ENCODE results near the gene PSORS1C1.
"Not testable (repeated sequence)": the region's sequence is repeated elsewhere in the genome, so short reads cannot be mapped to it uniquely, and the experiment has no call there.

Gene PSORS1C1

DNA sequence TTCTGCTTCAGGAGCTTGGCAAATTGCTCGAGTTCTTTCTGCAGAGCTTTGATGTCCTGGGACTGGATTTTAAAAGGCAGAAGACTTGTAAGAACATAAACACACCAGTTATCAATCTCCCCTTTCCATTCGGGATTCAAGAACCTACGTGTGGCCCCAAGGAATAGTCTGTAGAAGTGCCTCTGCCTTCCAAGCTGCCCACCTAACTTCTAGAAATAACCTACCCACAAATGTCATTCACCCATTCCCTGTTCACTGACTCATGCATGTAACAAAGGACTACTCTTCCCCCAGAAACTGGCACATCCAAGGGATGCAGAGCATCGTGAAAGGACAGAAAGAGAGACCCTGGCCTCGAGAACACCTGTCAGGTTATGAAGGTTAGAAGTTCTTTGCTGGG, 51.4 kb downstream of the PSORS1C1 start:
- ChIA-PET POLR2A (interaction anchor here (1.1 kb wide), 1 partner anchor 10 kb away, joined by 6 read pairs; no protein-coding TSS in a partner anchor), CTCF (no interaction called here)
- DNase-seq (ENCODE audit: extremely low spot score): no peak
- TF ChIP-seq NFRKB (IDR thresholded peaks at IDR 0.05) (no peak), SUZ12 (IDR thresholded peaks at IDR 0.05) (no peak), HDGF (IDR thresholded peaks at IDR 0.05; ENCODE audit: borderline replicate concordance) (no peak), ARNT (IDR thresholded peaks at IDR 0.05) (no peak), TARDBP (IDR thresholded peaks at IDR 0.05) (no peak), CTBP1 (IDR thresholded peaks at IDR 0.05; ENCODE audit: borderline replicate concordance) (no peak), L3MBTL2 (conservative IDR thresholded peaks at IDR 0.05) (no peak), FOXM1 (IDR thresholded peaks at IDR 0.05; ENCODE audit: borderline replicate concordance) (no peak), PKNOX1 (IDR thresholded peaks at IDR 0.05) (no peak), SP1 (IDR thresholded peaks at IDR 0.05) (no peak), LEF1 (IDR thresholded peaks at IDR 0.05; ENCODE audit: borderline replicate concordance) (no peak)

GRCh38 chr6:31168606-31169005, 54.0 kb downstream of the PSORS1C1 start:
- CTCF ChIA-PET: no interaction called here
- TF ChIP-seq HDGF (IDR thresholded peaks at IDR 0.05; ENCODE audit: borderline replicate concordance): no peak
- TF ChIP-seq SUZ12 (IDR thresholded peaks at IDR 0.05): no peak
- TF ChIP-seq ZNF384 (IDR thresholded peaks at IDR 0.05): no peak
- no peak for TF ChIP-seq FOXA1 (IDR thresholded peaks at IDR 0.05)
- TF ChIP-seq SP1 (IDR thresholded peaks at IDR 0.05): no peak
- no peak for TF ChIP-seq TARDBP (IDR thresholded peaks at IDR 0.05)
- TF ChIP-seq FOXK2 (IDR thresholded peaks at IDR 0.05): no peak
- TF ChIP-seq BHLHE40 (IDR thresholded peaks at IDR 0.05; ENCODE audit: borderline replicate concordance): no peak
- TF ChIP-seq CTBP1 (IDR thresholded peaks at IDR 0.05; ENCODE audit: borderline replicate concordance): no peak
- TF ChIP-seq PKNOX1 (IDR thresholded peaks at IDR 0.05): no peak
- no peak for TF ChIP-seq L3MBTL2 (conservative IDR thresholded peaks at IDR 0.05)
- no peak for DNase-seq (ENCODE audit: extremely low spot score)
- POLR2A ChIA-PET: interaction anchor here (1.9 kb wide), 1 partner anchor 10 kb away, joined by 13 read pairs; the partner anchor contains the start of gene TCF19

DNA sequence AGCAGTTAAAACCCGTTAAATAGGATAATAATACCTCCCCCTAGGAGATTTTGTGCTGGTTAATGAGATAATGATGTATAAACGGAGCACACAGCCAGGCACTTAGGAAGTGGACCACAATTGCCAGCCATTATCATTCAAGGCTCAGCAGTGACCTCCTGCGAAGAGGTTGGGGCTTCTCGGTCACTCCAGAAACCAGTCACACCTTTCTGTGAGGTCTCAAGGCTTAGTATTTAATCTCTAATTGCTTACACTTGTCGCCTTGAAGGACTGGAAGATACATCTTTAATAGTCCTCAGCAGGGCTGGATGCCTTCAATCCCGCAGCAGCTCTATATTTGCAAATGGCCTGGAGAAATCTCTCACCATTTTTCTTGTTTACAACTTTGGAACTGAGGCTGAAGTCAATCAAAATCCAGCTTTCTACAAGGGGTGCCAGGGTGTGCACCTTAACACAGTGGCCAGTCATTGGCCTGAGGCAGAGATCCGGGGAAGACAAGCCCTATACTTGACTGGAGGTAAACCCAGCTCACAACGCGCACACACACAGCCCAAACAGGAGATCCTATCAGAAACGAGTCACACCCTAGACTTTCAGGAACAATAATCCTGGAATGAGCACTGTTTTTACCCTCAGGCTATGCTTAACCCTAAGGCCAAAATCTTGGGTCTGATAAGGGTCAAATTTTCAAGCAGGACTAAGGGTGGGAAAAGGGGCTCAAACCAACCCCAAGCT, 54.7 kb downstream of the PSORS1C1 start:
- no peak for DNase-seq (ENCODE audit: extremely low spot score)
- no peak for TF ChIP-seq CTBP1 (IDR thresholded peaks at IDR 0.05; ENCODE audit: borderline replicate concordance)
- no peak for TF ChIP-seq SUZ12 (IDR thresholded peaks at IDR 0.05)
- CTCF ChIA-PET: no interaction called here
- POLR2A ChIA-PET: interaction anchor here (1.9 kb wide), 1 partner anchor 11 kb away, joined by 13 read pairs; the partner anchor contains the start of gene TCF19

DNA sequence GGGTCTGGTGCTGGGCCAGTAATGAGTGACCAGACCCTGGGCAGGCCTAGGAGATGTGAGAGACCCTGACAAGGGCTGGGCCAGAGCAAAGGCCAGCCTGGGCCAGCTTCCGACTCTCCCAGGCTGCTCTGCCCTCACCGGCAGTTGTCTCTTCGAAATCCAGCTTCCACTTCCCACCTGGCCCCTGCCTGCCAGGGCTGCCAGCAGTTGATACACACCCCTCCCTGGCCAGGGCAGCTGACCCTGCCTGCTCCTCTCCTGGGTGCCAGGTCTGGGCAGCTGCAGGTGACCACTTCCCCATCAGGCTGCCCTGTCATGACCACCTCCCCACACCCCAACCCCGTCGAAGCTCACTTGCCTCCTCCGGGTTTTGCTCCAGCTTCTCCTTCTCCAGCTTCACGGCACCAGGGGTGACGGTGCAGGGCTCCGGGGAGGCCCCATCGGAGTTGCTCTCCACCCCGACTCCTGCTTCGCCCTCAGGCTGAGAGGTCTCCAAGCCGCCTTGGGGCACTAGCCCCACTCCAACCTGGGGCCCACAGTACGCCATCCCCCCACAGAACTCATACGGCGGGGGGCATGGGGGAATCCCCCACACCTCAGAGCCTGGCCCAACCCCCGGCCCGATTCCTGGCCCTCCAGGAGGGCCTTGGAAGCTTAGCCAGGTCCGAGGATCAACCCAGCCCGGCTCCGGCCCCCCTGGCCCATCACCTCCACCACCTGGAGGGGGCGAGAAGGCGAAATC, 55.4 kb downstream of the PSORS1C1 start:
- DNase-seq (ENCODE audit: extremely low spot score); CTCF ChIA-PET: not testable (repeated sequence)
- POLR2A ChIA-PET: interaction anchor here (1.9 kb wide), 1 partner anchor 11 kb away, joined by 13 read pairs; the partner anchor contains the start of gene TCF19

- ChIA-PET POLR2A (no interaction called here), CTCF (no interaction called here)
- no peak for DNase-seq (ENCODE audit: extremely low spot score)
- TF ChIP-seq FOXK2 (IDR thresholded peaks at IDR 0.05): no peak
- TF ChIP-seq FOXA1 (IDR thresholded peaks at IDR 0.05): no peak
- TF ChIP-seq L3MBTL2 (conservative IDR thresholded peaks at IDR 0.05): no peak
- no peak for TF ChIP-seq NFRKB (IDR thresholded peaks at IDR 0.05)
Measured at GRCh38 chr6:31170600-31170881, 55.9 kb downstream of the PSORS1C1 start, which contains the start of gene POU5F1. Gene POU5F1 (minus strand): TSS chr6:31170682. CDS start chr6:31170620, 62 bp downstream.

DNA sequence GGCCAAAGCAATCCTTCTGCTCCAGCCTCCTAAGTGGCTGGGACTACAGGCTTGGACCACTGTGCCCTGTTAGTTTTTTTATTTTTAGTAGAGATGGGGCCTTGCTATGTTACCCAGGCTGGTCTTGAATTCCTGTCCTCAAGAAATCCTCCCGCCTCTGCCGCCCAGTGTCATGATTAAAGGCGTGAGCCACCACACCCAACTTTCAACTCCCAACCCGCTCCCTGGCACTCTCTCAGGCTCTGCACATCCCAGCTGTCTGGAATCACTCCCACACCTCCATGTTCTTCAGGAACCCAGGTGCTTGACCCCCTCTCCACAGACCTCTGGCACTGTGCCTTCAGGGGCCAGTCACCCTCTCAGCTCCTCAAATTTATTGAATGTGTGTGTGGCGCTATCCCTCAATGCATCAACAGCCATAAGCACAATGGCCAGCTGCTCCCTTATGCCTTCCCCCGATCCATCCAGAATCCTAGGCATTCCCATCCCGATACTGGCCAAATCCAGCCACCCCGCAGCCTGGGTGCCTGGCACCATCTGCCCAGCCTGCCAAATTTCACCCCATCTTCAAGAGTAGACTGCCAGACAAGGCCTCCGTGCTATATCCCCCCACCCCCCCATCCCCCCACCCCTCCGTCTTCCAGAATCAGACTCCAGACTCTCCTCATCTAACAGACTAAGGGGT, 56.5 kb downstream of the PSORS1C1 start:
- ChIA-PET POLR2A (no interaction called here), CTCF (no interaction called here)
- no peak for DNase-seq (ENCODE audit: extremely low spot score)
- no peak for TF ChIP-seq SUZ12 (IDR thresholded peaks at IDR 0.05)
- TF ChIP-seq ZNF384 (IDR thresholded peaks at IDR 0.05): no peak
- TF ChIP-seq ELF4 (IDR thresholded peaks at IDR 0.05): no peak
- TF ChIP-seq CTBP1 (IDR thresholded peaks at IDR 0.05; ENCODE audit: borderline replicate concordance): no peak
- no peak for TF ChIP-seq PKNOX1 (IDR thresholded peaks at IDR 0.05)
- TF ChIP-seq SP1 (IDR thresholded peaks at IDR 0.05): no peak
- no peak for TF ChIP-seq FOXK2 (IDR thresholded peaks at IDR 0.05)
- no peak for TF ChIP-seq TARDBP (IDR thresholded peaks at IDR 0.05)
- TF ChIP-seq FOXM1 (IDR thresholded peaks at IDR 0.05; ENCODE audit: borderline replicate concordance): no peak
- TF ChIP-seq FOXA1 (IDR thresholded peaks at IDR 0.05): no peak
- no peak for TF ChIP-seq HDGF (IDR thresholded peaks at IDR 0.05; ENCODE audit: borderline replicate concordance)
- TF ChIP-seq L3MBTL2 (conservative IDR thresholded peaks at IDR 0.05): no peak
- TF ChIP-seq BHLHE40 (IDR thresholded peaks at IDR 0.05; ENCODE audit: borderline replicate concordance): no peak
- no peak for TF ChIP-seq LEF1 (IDR thresholded peaks at IDR 0.05; ENCODE audit: borderline replicate concordance)
- no peak for TF ChIP-seq ARNT (IDR thresholded peaks at IDR 0.05)

Measured in HEK293T (cell line).